Measurements from ENCODE around the gene OPN3. TPM values are rescaled to one million over a fixed set of nuclear protein-coding genes. Genes with fewer than 3 reads are reported as not detected.
A peak's percentile ranks its signal among the peaks of the same experiment; 100 is the strongest.

OPN3 gene
- total RNA-seq, 2 experiments from 2014 or later, result 8.0 to 9.0 TPM

DNA sequence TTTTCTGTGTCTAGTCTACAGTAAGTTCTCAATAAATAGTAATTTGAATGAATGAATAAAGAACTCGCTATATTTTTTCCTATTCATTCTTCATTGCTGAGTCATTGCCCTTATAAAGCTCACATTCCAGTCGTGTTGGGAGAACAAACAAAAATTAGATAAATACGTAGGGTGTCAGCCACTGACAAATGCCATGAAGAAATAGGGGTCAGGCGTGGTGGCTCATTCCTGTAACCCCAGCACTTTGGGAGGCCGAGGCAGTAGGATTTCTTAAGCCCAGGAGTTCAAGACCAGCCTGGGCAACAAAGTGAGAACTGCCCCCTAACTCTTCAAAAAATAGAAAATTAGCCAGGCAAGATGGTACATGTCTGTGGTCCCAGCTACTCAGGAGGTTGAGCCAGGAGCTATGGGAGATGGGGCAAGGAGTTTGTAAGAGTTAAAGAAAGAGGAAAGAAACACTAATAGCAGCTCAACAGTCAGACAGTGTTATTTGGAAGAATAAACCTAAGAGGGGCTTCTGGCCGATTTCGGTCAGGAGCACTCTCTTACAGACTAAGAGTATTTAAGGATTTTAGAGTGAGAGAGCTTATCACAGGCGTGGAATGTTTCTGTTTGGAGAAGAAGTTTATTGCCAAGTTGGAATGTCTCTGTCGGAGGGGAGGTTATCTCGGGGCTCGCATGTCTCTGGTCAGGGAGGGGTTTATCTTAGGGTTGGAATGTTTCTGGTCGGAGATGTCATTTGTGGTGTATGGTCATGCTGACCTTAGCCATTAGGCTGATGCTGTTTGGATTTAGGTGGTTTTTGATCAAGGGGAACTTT lies 1.8 kb upstream of the OPN3 start:
- POLR2A ChIA-PET, result no interaction called here
- Mint-ChIP-seq H3K27ac (no peak overlapping the region), H3K4me1 (ENCODE audit: low read depth) (peaks cover 33% of the 10 kb centered on the region), H3K27me3 (no peaks in the 10 kb centered on the region), H3K4me3 (no peak overlapping the region), H3K36me3 (peaks cover 6% of the 10 kb centered on the region), H3K9me3 (peaks cover 6% of the 10 kb centered on the region)
- CTCF ChIA-PET, result no interaction called here
- DNase-seq, result no peak
- intact Hi-C loops (cut with micrococcal nuclease), result no loop called here

DNA sequence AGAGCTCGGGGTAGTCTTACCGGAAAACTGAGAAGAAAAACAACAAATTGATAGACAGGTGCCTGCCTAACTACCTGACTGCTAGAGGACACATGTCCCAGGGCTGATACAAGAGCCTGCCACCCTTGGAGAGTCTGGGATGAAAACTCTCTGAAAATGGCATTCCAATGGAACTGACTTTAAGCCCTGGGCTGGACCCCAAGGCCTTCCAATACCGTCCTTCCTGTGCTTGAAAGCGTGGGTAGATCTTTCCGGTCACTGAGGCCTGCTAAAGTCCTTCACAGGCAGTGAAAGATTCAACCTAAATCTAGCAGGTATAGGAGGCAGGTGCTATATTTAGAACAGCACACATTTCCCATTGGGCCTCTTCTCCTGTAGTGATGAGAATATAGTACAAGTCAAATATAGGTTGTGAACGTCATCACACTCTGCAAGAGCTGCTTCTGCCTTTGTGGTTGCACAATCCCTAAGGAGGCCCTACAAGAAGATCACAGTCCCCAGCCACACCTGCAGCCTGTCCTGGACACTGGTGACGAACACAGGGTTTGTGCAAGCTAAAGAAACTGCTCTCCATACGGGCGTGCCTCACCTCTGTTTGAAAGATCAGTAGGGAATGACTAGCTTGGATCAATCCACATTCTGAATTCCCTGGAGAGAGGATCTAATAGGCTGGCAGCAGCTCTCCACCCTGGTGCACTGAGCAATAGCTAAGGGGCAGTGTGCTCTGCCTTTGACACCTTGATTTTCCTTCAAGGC lies 876 bp upstream of the OPN3 start:
- H3K4me3 Mint-ChIP-seq, result peak overlapping the region; percentile 65
- ChIA-PET CTCF (interaction anchor here (1.1 to 1.5 kb wide), 3 partner anchors 21 to 357 kb away, joined by 3 to 5 read pairs (median 4); partner anchors contain the start of gene MAP1LC3C), POLR2A (interaction anchor here (0.9 to 1.0 kb wide), 2 partner anchors 30 to 122 kb away, joined by 3 to 4 read pairs; partner anchors contain the start of gene FH)
- peak overlapping the region; percentile 68 for H3K27ac Mint-ChIP-seq
- peaks cover 39% of the 10 kb centered on the region for H3K4me1 Mint-ChIP-seq (ENCODE audit: low read depth)
- H3K36me3 Mint-ChIP-seq, result peaks cover 7% of the 10 kb centered on the region
- no peak for DNase-seq
- H3K27me3 Mint-ChIP-seq, result no peaks in the 10 kb centered on the region
- intact Hi-C loops (cut with micrococcal nuclease), result loop anchor here (1.0 kb wide), 5 partner anchors 30 to 206 kb away; partner anchors contain the start of gene FH
- H3K9me3 Mint-ChIP-seq, result peaks cover 6% of the 10 kb centered on the region

DNA sequence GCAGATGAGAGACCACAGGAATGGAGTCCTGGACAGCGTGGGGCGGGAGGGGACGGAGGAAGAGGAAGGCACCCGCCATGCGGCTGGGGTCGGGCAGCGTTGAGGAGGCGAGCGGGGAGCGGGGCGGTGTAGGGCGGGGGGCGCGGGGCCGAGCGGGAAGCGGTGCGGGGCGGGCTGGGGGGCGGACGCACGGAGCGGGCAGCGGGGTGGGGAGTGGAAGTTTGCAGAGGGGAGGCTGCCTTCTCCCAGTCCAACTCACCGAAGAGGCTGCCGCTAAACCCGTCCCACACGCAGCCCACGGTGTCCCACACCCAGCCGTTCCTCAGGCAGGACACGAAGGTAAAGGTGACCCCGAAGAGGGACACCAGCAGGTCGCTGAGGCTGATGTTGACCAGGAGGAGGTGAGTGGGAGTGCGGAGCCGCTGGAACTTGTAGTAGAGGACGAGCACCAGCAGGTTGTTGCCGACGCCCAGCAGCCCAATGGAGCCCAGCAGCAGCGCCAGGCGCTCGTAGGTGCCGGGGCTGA lies 483 bp downstream of the OPN3 start:
- POLR2A ChIA-PET, result interaction anchor here (1.0 kb wide), 1 partner anchor 120 kb away, joined by 3 read pairs; the partner anchor contains the start of gene FH
- no peaks in the 10 kb centered on the region for H3K27me3 Mint-ChIP-seq
- DNase-seq, result peak; percentile 50
- peak overlapping the region; percentile 57 for H3K27ac Mint-ChIP-seq
- H3K36me3 Mint-ChIP-seq, result peaks cover 17% of the 10 kb centered on the region
- H3K9me3 Mint-ChIP-seq, result peaks cover 6% of the 10 kb centered on the region
- intact Hi-C loops (cut with micrococcal nuclease), result loop anchor here (1.0 kb wide), 7 partner anchors 12 to 208 kb away; partner anchors contain the start of gene FH
- H3K4me3 Mint-ChIP-seq, result peak overlapping the region; percentile 85
- H3K4me1 Mint-ChIP-seq (ENCODE audit: low read depth), result peaks cover 44% of the 10 kb centered on the region
- CTCF ChIA-PET, result interaction anchor here (1.1 to 1.5 kb wide), 2 partner anchors 19 to 29 kb away, joined by 4 read pairs; no protein-coding TSS in a partner anchor

- H3K9me3 Mint-ChIP-seq, result peaks cover 6% of the 10 kb centered on the region
- peak overlapping the region; percentile 57 for H3K27ac Mint-ChIP-seq
- no peaks in the 10 kb centered on the region for H3K27me3 Mint-ChIP-seq
- peaks cover 44% of the 10 kb centered on the region for H3K4me1 Mint-ChIP-seq (ENCODE audit: low read depth)
- H3K36me3 Mint-ChIP-seq, result peaks cover 22% of the 10 kb centered on the region
- H3K4me3 Mint-ChIP-seq, result peak overlapping the region; percentile 85
- intact Hi-C loops (cut with micrococcal nuclease), result loop anchor here (1.0 kb wide), 2 partner anchors 12 to 88 kb away; no protein-coding TSS in a partner anchor
- CTCF ChIA-PET, result interaction anchor here (1.1 to 1.4 kb wide), 2 partner anchors 12 to 29 kb away, joined by 4 read pairs; no protein-coding TSS in a partner anchor
- DNase-seq, result no peak
- POLR2A ChIA-PET, result no interaction called here
These were observed 1.1 kb downstream of the OPN3 start for GRCh38 chr1:241638909-241639622.

DNA sequence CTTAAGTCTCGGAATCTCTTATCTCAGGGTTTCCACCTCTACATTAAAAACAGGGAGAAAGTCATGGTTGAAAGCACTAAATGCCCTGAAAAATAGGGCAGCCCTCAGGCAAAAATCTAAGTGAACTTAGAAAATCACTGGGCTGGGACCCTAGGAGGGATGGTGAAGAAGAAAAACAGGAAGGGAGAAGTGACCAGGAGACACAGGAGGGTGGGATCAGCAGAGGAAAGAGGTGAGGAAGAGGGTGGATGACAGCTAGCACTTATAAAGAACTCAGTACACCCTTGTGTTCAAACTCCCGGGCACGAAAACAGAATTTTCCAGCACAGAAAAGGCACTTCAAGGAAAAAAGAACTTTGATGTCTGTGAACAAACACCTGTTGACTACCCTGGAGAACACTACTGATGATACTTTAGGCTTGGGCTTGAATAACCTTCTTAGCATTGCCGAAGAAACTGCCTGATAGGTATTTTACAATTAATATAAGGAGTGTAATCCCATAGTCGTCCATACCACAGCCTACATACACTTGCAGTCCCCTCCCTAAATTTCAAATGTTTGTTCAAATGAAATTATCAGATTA lies 2.0 kb downstream of the OPN3 start:
- H3K27me3 Mint-ChIP-seq, result no peaks in the 10 kb centered on the region
- H3K27ac Mint-ChIP-seq, result no peak overlapping the region
- ChIA-PET CTCF (interaction anchor here (0.7 to 1.4 kb wide), 4 partner anchors 11 to 360 kb away, joined by 3 to 4 read pairs (median 4); partner anchors contain the start of gene MAP1LC3C), POLR2A (no interaction called here)
- peaks cover 41% of the 10 kb centered on the region for H3K4me1 Mint-ChIP-seq (ENCODE audit: low read depth)
- peaks cover 22% of the 10 kb centered on the region for H3K36me3 Mint-ChIP-seq
- peaks cover 6% of the 10 kb centered on the region for H3K9me3 Mint-ChIP-seq
- no peak for DNase-seq
- intact Hi-C loops (cut with micrococcal nuclease), result no loop called here
- peak overlapping the region; percentile 47 for H3K4me3 Mint-ChIP-seq

DNA sequence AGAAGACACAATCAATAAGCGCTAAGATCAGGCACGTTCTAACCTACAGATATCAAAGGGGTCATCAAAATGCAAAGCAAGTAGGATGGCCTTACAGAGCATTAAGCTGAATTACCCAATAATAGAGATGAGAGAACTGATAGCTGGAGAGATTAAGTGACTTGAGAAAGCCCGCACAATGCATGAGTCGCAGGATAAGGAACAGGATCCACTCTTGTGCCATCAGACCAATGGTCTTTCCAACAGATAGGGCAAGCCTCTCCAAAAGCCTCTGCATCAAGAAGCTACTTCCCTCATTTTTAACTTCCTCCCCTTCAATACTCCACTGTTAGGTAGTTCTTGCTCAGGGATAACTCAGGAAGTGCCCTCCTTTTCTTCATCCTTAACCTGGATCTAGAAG lies 2.6 kb downstream of the OPN3 start:
- Mint-ChIP-seq H3K27me3 (no peaks in the 10 kb centered on the region), H3K27ac (no peak overlapping the region), H3K36me3 (peaks cover 22% of the 10 kb centered on the region), H3K9me3 (peaks cover 5% of the 10 kb centered on the region), H3K4me1 (ENCODE audit: low read depth) (peaks cover 41% of the 10 kb centered on the region), H3K4me3 (no peak overlapping the region)
- ChIA-PET CTCF (interaction anchor here (0.7 to 1.4 kb wide), 3 partner anchors 10 to 361 kb away, joined by 3 to 4 read pairs (median 3); partner anchors contain the start of gene MAP1LC3C), POLR2A (no interaction called here)
- intact Hi-C loops (cut with micrococcal nuclease), result no loop called here
- DNase-seq, result no peak

DNA sequence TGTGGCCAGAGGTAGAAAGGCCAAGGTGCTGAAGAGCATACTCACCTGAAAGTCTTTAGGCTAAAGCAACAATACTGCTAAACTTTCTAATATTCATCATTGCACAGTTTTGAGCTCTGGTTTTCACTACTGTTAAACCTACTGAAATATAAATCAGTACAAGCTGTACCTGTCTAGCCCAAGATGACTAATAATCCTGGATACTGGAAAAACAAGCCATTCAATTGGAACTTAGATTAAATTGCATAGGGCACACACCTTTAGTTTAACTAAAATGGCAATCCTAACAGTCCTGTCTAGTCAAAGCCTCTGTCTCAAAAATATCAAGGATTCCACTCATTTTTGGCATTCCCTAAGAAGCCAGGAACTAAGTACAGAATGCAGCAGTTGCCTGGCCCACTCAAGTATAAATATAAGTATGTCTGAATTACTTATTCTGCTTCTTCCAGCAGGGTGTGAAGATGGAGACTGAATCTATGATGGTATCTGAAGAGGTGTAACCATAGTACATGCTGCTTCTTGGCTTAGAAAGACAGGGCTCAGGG lies 3.1 kb downstream of the OPN3 start:
- peaks cover under 1% of the 10 kb centered on the region for H3K9me3 Mint-ChIP-seq
- H3K4me3 Mint-ChIP-seq, result no peak overlapping the region
- POLR2A ChIA-PET, result no interaction called here
- intact Hi-C loops (cut with micrococcal nuclease), result no loop called here
- H3K27ac Mint-ChIP-seq, result no peak overlapping the region
- H3K27me3 Mint-ChIP-seq, result no peaks in the 10 kb centered on the region
- DNase-seq, result no peak
- H3K36me3 Mint-ChIP-seq, result peaks cover 24% of the 10 kb centered on the region
- H3K4me1 Mint-ChIP-seq (ENCODE audit: low read depth), result peaks cover 41% of the 10 kb centered on the region
- CTCF ChIA-PET, result interaction anchor here (1.1 kb wide), 1 partner anchor 361 kb away, joined by 3 read pairs; the partner anchor contains the start of gene MAP1LC3C

- CTCF ChIA-PET, result interaction anchor here (0.5 to 1.3 kb wide), 3 partner anchors 9 to 24 kb away, joined by 3 to 4 read pairs (median 3); no protein-coding TSS in a partner anchor
- Mint-ChIP-seq H3K36me3 (peaks cover 25% of the 10 kb centered on the region), H3K4me1 (ENCODE audit: low read depth) (peaks cover 41% of the 10 kb centered on the region), H3K27ac (no peak overlapping the region), H3K27me3 (no peaks in the 10 kb centered on the region), H3K4me3 (no peak overlapping the region), H3K9me3 (no peaks in the 10 kb centered on the region)
- intact Hi-C loops (cut with micrococcal nuclease), result no loop called here
- POLR2A ChIA-PET, result no interaction called here
- no peak for DNase-seq
These were observed 3.9 kb downstream of the OPN3 start for GRCh38 chr1:241636291-241636690.

- intact Hi-C loops (cut with micrococcal nuclease), result no loop called here
- ChIA-PET CTCF (interaction anchor here (0.5 to 1.3 kb wide), 3 partner anchors 8 to 23 kb away, joined by 3 to 4 read pairs (median 3); no protein-coding TSS in a partner anchor), POLR2A (no interaction called here)
- Mint-ChIP-seq H3K4me3 (no peak overlapping the region), H3K27ac (no peak overlapping the region), H3K9me3 (no peaks in the 10 kb centered on the region), H3K27me3 (no peaks in the 10 kb centered on the region), H3K4me1 (ENCODE audit: low read depth) (peaks cover 36% of the 10 kb centered on the region), H3K36me3 (peaks cover 25% of the 10 kb centered on the region)
- no peak for DNase-seq
These were observed 4.5 kb downstream of the OPN3 start for GRCh38 chr1:241635556-241636152.

- peaks cover 27% of the 10 kb centered on the region for H3K4me1 Mint-ChIP-seq (ENCODE audit: low read depth)
- intact Hi-C loops (cut with micrococcal nuclease), result no loop called here
- H3K9me3 Mint-ChIP-seq, result no peaks in the 10 kb centered on the region
- no peaks in the 10 kb centered on the region for H3K27me3 Mint-ChIP-seq
- H3K27ac Mint-ChIP-seq, result no peak overlapping the region
- H3K36me3 Mint-ChIP-seq, result peaks cover 21% of the 10 kb centered on the region
- no peak for DNase-seq
- POLR2A ChIA-PET, result no interaction called here
- CTCF ChIA-PET, result interaction anchor here (2.6 kb wide), 1 partner anchor 22 kb away, joined by 14 read pairs; no protein-coding TSS in a partner anchor
- no peak overlapping the region for H3K4me3 Mint-ChIP-seq
These were observed 7.2 kb downstream of the OPN3 start for GRCh38 chr1:241632987-241633386.

Data from activated CD4-positive, alpha-beta memory T cell treated with anti-CD3 and anti-CD28 coated beads for 36 hours (primary cell).